ENCODE measurements around the gene PLEKHM2. TPM values are rescaled to one million over a fixed set of nuclear protein-coding genes. Genes with fewer than 3 reads are reported as not detected.

PLEKHM2 gene
- polyA plus RNA-seq, 1 experiment, result 24.4 TPM

GRCh38 chr1:15768388-15768787 is 84.3 kb downstream of the PLEKHM2 start:
- Histone ChIP-seq H3K27me3 (ENCODE audit: control insufficient read depth, insufficient read depth, low read length) (no peaks in the 10 kb centered on the region), H3K4me3 (ENCODE audit: low read depth, low read length) (no peak overlapping the region), H3K27ac (ENCODE audit: low read depth, low read length) (no peak overlapping the region), H3K9me3 (ENCODE audit: control insufficient read depth, insufficient read depth, low read length) (no peaks in the 10 kb centered on the region)
- CTCF ChIA-PET, result interaction anchor here (0.6 kb wide), 1 partner anchor 20 kb away, joined by 3 read pairs; no protein-coding TSS in a partner anchor
- POLR2A ChIA-PET, result interaction anchor here (1.3 kb wide), 1 partner anchor 8 kb away, joined by 4 read pairs; no protein-coding TSS in a partner anchor
- TF ChIP-seq CTCF (IDR thresholded peaks at IDR 0.05; ENCODE audit: low read depth, low read length), result no peak
- DNase-seq (ENCODE audit: low read depth, low spot score), result no peak

- ChIA-PET POLR2A (no interaction called here), CTCF (interaction anchor here (0.7 kb wide), 1 partner anchor 8 kb away, joined by 3 read pairs; no protein-coding TSS in a partner anchor)
- Histone ChIP-seq H3K4me3 (ENCODE audit: low read depth, low read length) (no peak overlapping the region), H3K27me3 (ENCODE audit: control insufficient read depth, insufficient read depth, low read length) (no peaks in the 10 kb centered on the region), H3K9me3 (ENCODE audit: control insufficient read depth, insufficient read depth, low read length) (no peaks in the 10 kb centered on the region), H3K27ac (ENCODE audit: low read depth, low read length) (no peak overlapping the region)
- no peak for DNase-seq (ENCODE audit: low read depth, low spot score)
- no peak for TF ChIP-seq CTCF (IDR thresholded peaks at IDR 0.05; ENCODE audit: low read depth, low read length)
Measured at GRCh38 chr1:15770313-15770962, 86.3 kb downstream of the PLEKHM2 start.

- no peak for TF ChIP-seq CTCF (IDR thresholded peaks at IDR 0.05; ENCODE audit: low read depth, low read length)
- H3K9me3 ChIP-seq (ENCODE audit: control insufficient read depth, insufficient read depth, low read length), result no peaks in the 10 kb centered on the region; the same call in 1 of the 2 replicates
- no peak for DNase-seq (ENCODE audit: low read depth, low spot score)
- no peak overlapping the region for H3K4me3 ChIP-seq (ENCODE audit: low read depth, low read length)
- no peaks in the 10 kb centered on the region for H3K27me3 ChIP-seq (ENCODE audit: control insufficient read depth, insufficient read depth, low read length)
- H3K27ac ChIP-seq (ENCODE audit: low read depth, low read length), result no peak overlapping the region
- CTCF ChIA-PET, result interaction anchor here (1.0 to 1.2 kb wide), 2 partner anchors 10 to 20 kb away, joined by 3 to 4 read pairs; no protein-coding TSS in a partner anchor
- POLR2A ChIA-PET, result interaction anchor here (0.6 to 0.7 kb wide), 2 partner anchors 86 to 144 kb away, joined by 5 to 8 read pairs; no protein-coding TSS in a partner anchor
Measured at GRCh38 chr1:15771836-15772515, 87.9 kb downstream of the PLEKHM2 start.

GRCh38 chr1:15775706-15776105 is 91.6 kb downstream of the PLEKHM2 start:
- no peak for TF ChIP-seq CTCF (IDR thresholded peaks at IDR 0.05; ENCODE audit: low read depth, low read length)
- ChIA-PET POLR2A (interaction anchor here (1.1 to 1.9 kb wide), 2 partner anchors 10 to 15 kb away, joined by 4 to 5 read pairs; no protein-coding TSS in a partner anchor), CTCF (interaction anchor here (0.5 to 1.0 kb wide), 4 partner anchors 14 to 624 kb away, joined by 3 to 6 read pairs (median 4); no protein-coding TSS in a partner anchor)
- Histone ChIP-seq H3K27ac (ENCODE audit: low read depth, low read length) (no peak overlapping the region), H3K4me3 (ENCODE audit: low read depth, low read length) (no peak overlapping the region), H3K27me3 (ENCODE audit: control insufficient read depth, insufficient read depth, low read length) (no peaks in the 10 kb centered on the region), H3K9me3 (ENCODE audit: control insufficient read depth, insufficient read depth, low read length) (no peaks in the 10 kb centered on the region; the same call in 1 of the 2 replicates)
- no peak for DNase-seq (ENCODE audit: low read depth, low spot score)
